Measurements from ENCODE around the gene SPTBN1.

DNA sequence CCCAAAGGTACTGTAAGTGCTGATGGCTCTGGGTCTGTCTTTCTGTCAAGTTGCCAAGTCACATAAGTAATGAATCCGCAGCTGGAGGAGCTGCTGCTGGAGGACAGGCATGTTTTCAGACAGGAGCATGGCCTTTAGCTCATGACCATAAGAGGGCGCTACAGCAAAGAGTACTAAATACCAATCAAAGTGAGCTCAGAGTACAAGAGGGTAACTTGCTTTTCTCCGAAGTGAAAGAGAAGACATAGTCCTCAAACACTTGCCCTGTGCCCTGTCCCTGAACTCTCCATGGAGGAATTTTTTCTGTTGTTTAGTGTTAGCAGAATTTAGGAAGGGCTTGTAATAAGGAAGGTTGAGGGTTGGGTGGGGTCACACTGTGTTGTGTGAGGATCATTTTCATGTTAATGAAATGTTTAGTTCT is 209.3 kb downstream of the SPTBN1 start:
- TF ChIP-seq, protein P1, sequence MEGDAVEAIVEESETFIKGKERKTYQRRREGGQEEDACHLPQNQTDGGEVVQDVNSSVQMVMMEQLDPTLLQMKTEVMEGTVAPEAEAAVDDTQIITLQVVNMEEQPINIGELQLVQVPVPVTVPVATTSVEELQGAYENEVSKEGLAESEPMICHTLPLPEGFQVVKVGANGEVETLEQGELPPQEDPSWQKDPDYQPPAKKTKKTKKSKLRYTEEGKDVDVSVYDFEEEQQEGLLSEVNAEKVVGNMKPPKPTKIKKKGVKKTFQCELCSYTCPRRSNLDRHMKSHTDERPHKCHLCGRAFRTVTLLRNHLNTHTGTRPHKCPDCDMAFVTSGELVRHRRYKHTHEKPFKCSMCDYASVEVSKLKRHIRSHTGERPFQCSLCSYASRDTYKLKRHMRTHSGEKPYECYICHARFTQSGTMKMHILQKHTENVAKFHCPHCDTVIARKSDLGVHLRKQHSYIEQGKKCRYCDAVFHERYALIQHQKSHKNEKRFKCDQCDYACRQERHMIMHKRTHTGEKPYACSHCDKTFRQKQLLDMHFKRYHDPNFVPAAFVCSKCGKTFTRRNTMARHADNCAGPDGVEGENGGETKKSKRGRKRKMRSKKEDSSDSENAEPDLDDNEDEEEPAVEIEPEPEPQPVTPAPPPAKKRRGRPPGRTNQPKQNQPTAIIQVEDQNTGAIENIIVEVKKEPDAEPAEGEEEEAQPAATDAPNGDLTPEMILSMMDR (conservative IDR thresholded peaks at IDR 0.05; ENCODE audit: low read depth, low read length), result peak; percentile 74
- no peak for TF ChIP-seq EZH2 (IDR thresholded peaks at IDR 0.05; ENCODE audit: borderline replicate concordance, low read depth, low read length, poor library complexity, severe bottlenecking)

Measured in A673 (cell line).